GM12892 (cell line): ENCODE measurements around the gene UNC5A.

ENCODE experiments used
- DNase-seq: peaks from one replicate; pipeline ENCODE4 v3.0.0; 2011; ENCODE audit not compliant: insufficient read length
- FAIRE-seq: peaks from 2 replicates; lab custom pipeline; 2011; peaks lifted over from hg19 to GRCh38; lab: Jason Lieb, UNC
- POLR2A ChIP-seq: IDR thresholded peaks from 2 replicates; pipeline ENCODE4 v1.6.1; 2011; ENCODE audit warnings: low read depth, low read length, control low read depth
- POLR2AphosphoS5 ChIP-seq: IDR thresholded peaks from 2 replicates; pipeline ENCODE4 v1.6.1; 2011; ENCODE audit warnings: low read depth, low read length, control low read depth
- TAF1 ChIP-seq: IDR thresholded peaks from 2 replicates; pipeline ENCODE4 v1.6.1; 2011; ENCODE audit warnings: low read depth, mild to moderate bottlenecking, control low read depth, low read length, borderline replicate concordance

Gene UNC5A

DNA sequence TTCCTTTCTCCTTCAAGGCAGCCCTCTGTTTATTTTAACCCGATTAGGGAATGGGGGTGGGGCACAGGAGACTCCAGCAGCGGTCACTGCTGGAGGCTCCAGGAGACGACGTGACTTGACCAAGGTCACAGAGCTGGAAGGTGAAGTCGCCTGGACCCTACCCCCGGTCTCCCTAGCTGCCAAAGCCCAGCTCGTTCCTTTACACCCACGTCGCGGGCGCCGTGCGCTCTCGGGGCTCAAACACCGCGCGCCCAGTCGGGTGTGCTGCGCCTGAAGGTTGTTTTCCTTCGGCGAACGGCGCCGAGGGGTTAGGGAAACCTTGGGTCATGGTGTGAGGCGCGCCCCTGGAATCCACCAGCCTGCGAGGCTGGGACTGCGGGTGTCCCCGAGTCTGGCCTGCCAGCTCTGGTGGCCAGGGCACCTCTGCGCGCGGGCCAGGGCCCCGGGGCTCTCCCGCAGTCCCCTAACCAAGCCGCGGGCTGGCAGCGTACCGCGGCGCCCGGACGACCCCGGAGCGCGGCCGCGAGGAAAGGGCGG is 747 bp upstream of the UNC5A start:
- no peak for DNase-seq
- no peak for FAIRE-seq

DNA sequence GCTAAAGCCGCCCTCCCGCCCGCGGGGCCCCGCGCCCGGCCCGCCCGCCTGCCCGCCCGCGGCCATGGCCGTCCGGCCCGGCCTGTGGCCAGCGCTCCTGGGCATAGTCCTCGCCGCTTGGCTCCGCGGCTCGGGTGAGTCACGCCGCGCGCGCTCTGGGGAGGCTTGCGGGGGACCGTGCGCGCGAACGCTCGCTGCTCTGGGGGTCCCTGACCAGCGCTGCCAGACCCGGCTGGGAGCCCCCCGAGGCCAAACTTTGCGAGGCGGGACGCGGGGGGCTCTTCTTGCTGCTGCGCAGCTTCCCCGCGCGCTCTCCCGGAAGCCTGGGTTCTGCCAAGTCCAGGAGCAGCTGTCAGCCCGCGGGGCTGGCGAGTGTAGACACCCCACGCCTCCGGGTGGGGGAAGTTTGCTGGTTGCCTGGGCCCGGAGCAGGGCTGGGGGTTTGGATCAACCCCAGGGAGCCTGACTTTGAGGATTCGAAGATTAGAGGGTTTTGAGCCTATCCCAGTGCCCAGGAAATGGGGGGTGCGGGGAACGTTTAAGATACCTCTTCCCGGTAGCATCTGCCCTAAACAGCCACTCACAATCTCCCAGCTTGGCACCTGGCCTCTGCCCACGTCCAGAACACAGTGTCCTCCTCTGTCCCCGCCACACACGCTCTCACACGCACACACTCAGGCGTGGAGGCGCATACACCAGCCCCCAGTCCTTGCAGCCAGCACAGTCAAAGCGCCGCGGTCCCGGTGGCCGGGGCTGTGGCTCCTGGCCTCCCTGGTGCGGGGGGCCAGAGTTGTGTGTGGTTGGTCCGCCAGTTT is 535 bp downstream of the UNC5A start:
- no peak for TF ChIP-seq TAF1
- no peak for TF ChIP-seq POLR2AphosphoS5
- no peak for TF ChIP-seq POLR2A
- FAIRE-seq (no peak), DNase-seq (no peak)

More for the DNA sequence above, 747 bp upstream of the UNC5A start:
- TF ChIP-seq POLR2AphosphoS5 (no peak), POLR2A (no peak), TAF1 (no peak)

DNA sequence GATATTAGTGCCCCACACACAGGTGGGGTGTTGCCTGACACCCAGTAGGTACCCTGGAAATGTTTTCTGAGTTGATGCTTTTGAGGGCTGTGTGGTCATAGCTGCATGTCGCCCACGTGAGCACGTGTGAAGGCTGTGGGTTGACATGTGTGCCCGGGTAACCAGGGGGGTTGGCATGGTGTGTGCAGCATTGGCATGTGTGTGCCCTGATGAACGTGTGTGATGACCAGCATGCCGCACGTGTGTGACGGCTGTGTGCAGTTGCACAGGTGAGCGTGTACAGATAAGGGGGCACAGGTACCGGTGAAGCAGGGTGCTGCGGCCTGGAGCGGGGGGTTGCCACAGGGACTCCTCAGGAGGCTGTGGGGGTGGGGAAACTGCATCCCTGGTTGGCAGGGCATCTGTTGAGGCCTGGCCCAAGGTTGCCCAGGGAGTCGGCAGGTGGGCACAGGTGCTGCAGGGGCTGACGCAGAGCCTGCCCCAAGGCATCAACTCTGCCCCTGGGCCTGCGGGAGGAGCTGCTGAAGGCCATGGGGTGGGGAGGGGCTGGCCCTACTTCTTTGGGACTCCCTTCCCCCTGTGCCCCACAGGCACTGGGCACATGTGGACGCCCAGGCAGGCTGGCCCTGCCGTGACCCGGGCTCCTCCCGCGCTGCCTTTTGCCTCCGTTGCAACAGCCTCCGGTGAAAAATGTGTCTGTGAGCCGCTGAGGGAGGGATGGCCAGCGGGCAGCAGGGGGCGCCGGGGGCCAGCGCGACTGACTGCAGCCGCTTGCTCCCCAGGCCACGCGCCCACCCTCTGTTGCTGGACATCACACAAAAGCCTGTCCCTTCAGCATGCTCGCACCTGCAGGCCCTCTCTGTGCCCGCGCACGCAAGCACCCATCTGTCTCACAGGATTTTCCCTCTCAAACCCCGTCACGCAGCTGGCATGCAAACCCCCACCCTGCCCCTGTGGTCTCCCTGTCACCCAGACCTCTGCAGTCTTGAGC is 2.2 kb downstream of the UNC5A start:
- FAIRE-seq: no peak
- DNase-seq: no peak
- TF ChIP-seq POLR2AphosphoS5 (no peak), POLR2A (no peak), TAF1 (no peak)

DNA sequence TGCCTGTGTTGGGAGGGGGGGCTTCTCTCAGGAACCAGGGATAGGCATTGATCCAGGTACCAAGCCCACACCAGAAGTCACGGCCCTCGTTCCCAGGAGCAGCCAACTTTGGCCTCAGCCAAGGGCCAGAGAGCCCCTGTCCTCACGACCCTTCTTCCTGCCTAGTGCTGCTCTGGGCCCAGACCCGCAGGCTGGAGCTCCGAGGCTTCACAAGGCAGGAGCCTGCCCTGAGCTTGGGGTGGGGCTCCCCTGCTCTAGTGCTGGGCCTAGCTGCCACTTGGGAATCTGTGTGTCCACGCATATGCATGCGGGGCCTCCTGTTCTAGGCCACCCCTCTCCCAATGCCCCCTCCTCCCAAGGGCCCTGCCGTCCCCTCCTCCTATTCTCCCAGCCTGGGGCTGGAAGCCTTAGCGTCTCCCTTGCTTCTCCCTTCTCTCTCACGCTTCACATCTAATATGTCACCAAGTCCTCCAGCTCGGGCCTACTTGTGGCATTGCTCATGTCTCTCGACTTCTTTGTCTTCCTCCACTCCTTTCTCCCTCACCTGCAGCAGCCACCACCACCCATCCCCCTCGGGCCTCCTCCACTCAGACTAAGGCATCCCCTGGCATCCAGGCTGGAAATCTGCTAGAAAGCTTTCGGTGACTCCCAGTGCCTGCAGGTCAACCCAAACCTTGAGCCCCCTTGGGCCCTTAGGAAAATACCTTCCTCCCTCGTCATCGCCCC is 3.4 kb downstream of the UNC5A start:
- no peak for DNase-seq
- no peak for TF ChIP-seq POLR2AphosphoS5
- TF ChIP-seq POLR2A: no peak
- no peak for TF ChIP-seq TAF1
- FAIRE-seq: no peak

DNA sequence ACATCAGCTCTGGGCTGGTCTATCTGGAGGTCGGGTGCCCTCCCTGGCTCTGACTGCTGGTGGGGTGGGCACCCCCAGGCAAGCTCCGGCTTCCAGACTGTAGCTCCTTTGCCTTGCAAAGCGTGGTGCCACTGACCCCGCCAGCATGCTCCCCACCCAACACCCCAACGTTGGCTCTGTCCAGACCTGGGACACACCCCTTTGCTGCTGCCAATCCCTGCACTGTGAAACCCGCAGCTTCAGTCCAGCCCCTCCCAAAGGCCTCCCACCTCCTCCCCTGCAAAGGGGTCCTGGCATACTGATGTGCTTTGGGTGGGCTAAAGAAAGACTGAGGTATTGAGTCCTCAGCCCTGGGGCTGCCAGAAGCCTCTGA is 3.9 kb downstream of the UNC5A start:
- no peak for FAIRE-seq
- no peak for TF ChIP-seq TAF1
- TF ChIP-seq POLR2AphosphoS5: no peak
- no peak for TF ChIP-seq POLR2A
- no peak for DNase-seq

- no peak for TF ChIP-seq TAF1
- no peak for TF ChIP-seq POLR2A
- TF ChIP-seq POLR2AphosphoS5: no peak
- DNase-seq (no peak), FAIRE-seq (no peak)
Measured at GRCh38 chr5:176814836-176815438, 4.6 kb downstream of the UNC5A start.

GRCh38 chr5:176816043-176816745 is 5.8 kb downstream of the UNC5A start:
- FAIRE-seq: no peak
- no peak for DNase-seq
- no peak for TF ChIP-seq TAF1
- TF ChIP-seq POLR2A: no peak
- no peak for TF ChIP-seq POLR2AphosphoS5

DNA sequence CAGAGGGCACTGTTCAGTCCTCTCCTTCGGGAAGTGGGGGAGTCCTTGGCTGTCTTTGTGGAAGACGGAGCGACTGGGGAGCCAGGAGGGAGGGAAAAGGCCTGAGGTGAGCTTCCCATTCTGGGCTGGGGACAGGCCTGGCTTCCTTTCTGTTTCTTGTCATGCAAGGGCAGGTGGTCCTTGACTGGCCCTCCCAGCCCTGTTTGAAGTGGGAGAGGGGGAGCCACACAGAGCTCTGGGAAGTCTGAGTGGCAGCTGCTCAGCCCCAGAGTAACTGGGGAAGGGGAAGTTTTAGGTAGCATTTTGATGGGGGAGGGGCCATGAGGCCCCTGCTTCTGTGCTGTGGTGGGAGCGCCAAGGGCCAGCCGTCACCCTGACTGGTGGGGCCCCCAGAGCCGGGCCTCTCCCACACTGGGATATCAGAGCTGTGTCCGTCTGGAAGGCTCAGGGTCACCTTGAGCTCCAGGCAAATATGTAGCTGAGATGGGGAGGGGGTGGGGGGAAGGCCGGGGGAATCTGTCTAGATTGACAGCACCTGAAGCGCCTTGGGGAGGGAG is 6.5 kb downstream of the UNC5A start:
- TF ChIP-seq POLR2AphosphoS5 (no peak), POLR2A (no peak), TAF1 (no peak)
- no peak for FAIRE-seq
- DNase-seq: no peak

GRCh38 chr5:176817369-176817840 is 7.0 kb downstream of the UNC5A start:
- no peak for FAIRE-seq
- no peak for TF ChIP-seq TAF1
- TF ChIP-seq POLR2A: no peak
- TF ChIP-seq POLR2AphosphoS5: no peak
- no peak for DNase-seq

DNA sequence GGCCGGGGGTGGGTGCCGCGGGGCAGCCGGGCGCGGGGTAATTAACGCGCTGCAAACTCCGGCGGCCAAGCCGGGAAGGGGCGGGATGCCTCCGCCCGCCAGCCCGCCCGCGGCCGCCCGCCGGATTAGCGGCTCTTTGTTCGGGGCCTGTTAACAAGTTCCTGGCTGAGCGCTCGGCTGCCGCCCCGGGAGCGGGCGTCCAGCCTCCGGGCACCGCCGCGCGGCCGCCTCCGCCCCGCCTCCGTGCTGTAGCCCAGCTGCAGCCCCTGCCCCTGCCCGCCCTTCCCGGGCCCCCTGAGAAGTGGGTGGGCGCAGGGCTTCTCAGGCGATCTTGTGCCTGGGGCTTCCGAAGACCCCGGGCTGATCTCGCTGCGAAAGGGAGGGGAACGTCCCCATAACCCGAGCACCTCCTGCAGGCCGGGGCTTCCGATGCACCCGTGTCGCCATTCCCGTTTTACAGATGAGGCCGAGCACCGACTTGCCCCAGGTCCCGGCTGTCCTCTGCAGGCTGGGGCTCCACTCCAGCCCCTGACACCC is 7.5 kb downstream of the UNC5A start:
- FAIRE-seq: no peak
- no peak for TF ChIP-seq TAF1
- TF ChIP-seq POLR2AphosphoS5: no peak
- no peak for TF ChIP-seq POLR2A
- DNase-seq: no peak

DNA sequence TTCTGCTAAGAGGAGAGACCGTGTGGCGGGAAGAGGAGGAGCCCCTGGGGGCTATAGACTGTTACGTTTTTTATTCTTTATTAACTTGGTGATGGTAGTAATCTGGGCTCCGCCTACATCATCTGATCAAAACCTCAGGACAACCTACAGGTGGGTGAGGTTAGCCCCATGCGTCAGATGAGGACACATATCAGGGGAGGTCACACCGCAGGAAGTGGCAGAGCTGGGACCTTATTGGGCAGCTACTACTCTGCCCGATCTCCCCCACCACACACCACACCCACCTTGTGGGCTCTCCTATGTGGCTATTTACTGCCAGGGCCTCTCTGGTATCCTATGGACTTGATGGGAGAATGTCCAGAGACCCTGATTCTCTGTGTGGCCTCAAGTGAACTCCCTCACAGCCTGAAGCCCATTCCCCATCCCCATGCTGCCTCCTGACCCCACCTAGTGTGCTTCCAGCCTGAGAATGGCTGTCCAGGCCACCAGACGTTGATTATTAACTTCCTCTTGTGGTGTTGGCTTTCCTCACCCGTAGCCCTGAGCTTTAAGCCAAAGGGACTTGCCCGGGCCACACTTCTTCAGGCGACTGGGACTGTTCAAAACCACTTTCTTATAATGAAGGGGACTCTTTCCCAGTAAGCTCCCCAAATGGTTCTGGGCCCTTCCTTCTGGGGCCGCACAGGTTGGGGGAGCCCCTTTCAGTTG is 8.2 kb downstream of the UNC5A start:
- TF ChIP-seq POLR2A: no peak
- DNase-seq (no peak), FAIRE-seq (no peak)
